Tibial artery (tissue), 4 donors: ENCODE measurements around the gene OGG1.

ENCODE experiments used
- DNase-seq, 2 donors: peaks; one replicate each; pipeline ENCODE4 v3.0.0-alpha.2; 2019
- H3K27ac ChIP-seq, 2 donors: fragments of 200-600 bp; sonication (generic) in 1 of 2; 1 replicate in 1 of 2; 2 replicates in 1 of 2; pipeline ENCODE4 v1.5.1; 2018 to 2019; ENCODE audit warnings: mild to moderate bottlenecking in 1 of 2
- H3K27me3 ChIP-seq, 2 donors: fragments of 200-600 bp; sonication (generic) in 1 of 2; one replicate each; pipeline versions ENCODE4 v1.5.1 to v1.6.0; 2016 to 2019
- H3K36me3 ChIP-seq, 3 donors: fragments of 200-600 bp; sonication (generic) in 2 of 3; one replicate each; pipeline ENCODE4 v1.5.1; 2016 to 2019; ENCODE audit warnings: mild to moderate bottlenecking in 2 of 3
- H3K4me1 ChIP-seq, 4 donors: fragments of 200-600 bp; sonication (generic) in 2 of 4; 1 replicate in 3 of 4; 2 replicates in 1 of 4; pipeline ENCODE4 v1.5.1; 2016 to 2019
- H3K4me3 ChIP-seq, 2 donors: fragments of 200-600 bp; sonication (generic) in 1 of 2; 1 replicate in 1 of 2; 2 replicates in 1 of 2; pipeline ENCODE4 v1.5.1; 2018 to 2019; ENCODE audit warnings: mild to moderate bottlenecking in 2 of 2
- H3K9me3 ChIP-seq, 3 donors: fragments of 200-600 bp; sonication (generic) in 1 of 3; one replicate each; pipeline ENCODE4 v1.5.1; 2016 to 2019
- intact Hi-C: fragments of 100-400 bp; cut with DNase I; formaldehyde crosslinking; loops from one replicate; pipeline ENCODE4 v1.15.0; 2023; ENCODE audit warnings: low total_unique reads
- TF ChIP-seq, protein P1 (sequence below), 2 experiments: fragments of 200-600 bp in 1 of 2; fragments of 450-650 bp in 1 of 2; IDR thresholded peaks; one replicate each; pipeline ENCODE4 v1.5.1; 2017 to 2019; ENCODE audit warnings: antibody characterized with exemption in 2 of 2, mild to moderate bottlenecking in 1 of 2, moderate library complexity in 1 of 2

The OGG1 gene

DNA sequence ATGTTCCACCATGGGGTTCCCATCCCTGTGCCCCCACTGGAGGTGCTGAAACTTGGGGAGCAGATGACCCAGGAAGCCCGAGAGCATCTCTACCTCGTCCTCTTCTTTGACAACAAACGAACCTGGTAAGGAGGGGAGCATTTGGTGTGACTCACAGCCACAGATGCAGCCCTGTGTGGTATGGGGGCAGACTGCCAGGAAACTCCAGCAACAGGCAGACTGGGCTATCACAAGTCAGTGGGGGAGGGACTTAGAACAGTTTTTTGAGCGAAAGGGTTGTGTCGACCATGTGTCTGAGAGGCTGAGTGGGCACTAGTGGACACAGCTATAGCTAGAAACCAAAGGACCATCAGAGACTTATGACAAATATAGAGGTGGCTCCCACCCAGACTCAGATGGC, 3.4 kb upstream of the OGG1 start:
- intact Hi-C loops, result no loop called here
- TF ChIP-seq, protein P1, sequence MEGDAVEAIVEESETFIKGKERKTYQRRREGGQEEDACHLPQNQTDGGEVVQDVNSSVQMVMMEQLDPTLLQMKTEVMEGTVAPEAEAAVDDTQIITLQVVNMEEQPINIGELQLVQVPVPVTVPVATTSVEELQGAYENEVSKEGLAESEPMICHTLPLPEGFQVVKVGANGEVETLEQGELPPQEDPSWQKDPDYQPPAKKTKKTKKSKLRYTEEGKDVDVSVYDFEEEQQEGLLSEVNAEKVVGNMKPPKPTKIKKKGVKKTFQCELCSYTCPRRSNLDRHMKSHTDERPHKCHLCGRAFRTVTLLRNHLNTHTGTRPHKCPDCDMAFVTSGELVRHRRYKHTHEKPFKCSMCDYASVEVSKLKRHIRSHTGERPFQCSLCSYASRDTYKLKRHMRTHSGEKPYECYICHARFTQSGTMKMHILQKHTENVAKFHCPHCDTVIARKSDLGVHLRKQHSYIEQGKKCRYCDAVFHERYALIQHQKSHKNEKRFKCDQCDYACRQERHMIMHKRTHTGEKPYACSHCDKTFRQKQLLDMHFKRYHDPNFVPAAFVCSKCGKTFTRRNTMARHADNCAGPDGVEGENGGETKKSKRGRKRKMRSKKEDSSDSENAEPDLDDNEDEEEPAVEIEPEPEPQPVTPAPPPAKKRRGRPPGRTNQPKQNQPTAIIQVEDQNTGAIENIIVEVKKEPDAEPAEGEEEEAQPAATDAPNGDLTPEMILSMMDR (IDR thresholded peaks at IDR 0.05), result no peak
- no peak for DNase-seq

GRCh38 chr3:9747267-9747666, 2.5 kb upstream of the OGG1 start:
- no peaks in the 10 kb centered on the region for H3K27me3 ChIP-seq

More for the DNA sequence above, 3.4 kb upstream of the OGG1 start:
- no peaks in the 10 kb centered on the region for H3K9me3 ChIP-seq
- no peak overlapping the region for H3K27ac ChIP-seq
- peaks cover 0 to 22% (median 16%) of the 10 kb centered on the region in 4 donors for H3K4me1 ChIP-seq
- H3K27me3 ChIP-seq, result no peaks in the 10 kb centered on the region
- H3K4me3 ChIP-seq, result no peak overlapping the region
- H3K36me3 ChIP-seq, result peaks cover 62 to 73% (median 71%) of the 10 kb centered on the region in 3 donors

DNA sequence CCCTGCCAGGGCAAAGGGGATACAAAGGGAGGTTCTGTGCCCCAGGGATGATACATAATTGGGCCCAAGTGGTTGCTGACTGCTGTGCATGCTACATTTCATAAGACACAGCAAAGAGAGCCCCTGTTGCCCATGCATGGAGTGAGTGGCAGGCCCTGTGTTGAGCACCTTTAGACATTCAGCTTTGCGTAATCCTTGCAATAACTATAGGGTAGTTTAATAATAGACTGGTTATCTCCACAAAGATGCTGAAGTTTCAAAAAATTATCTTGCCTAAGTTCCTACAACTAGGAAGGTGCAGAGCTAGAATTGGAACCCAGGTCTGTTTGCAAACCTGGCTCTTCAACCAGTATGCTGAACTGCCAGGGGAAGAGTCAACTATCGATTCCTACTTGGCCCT, 1.7 kb upstream of the OGG1 start:
- H3K27ac ChIP-seq, result no peak overlapping the region
- TF ChIP-seq, protein P1 (IDR thresholded peaks at IDR 0.05), result no peak
- H3K9me3 ChIP-seq, result no peaks in the 10 kb centered on the region
- peaks cover 0 to 30% (median 22%) of the 10 kb centered on the region in 4 donors for H3K4me1 ChIP-seq
- H3K27me3 ChIP-seq, result no peaks in the 10 kb centered on the region
- DNase-seq, result no peak
- H3K36me3 ChIP-seq, result peaks cover 45 to 73% (median 63%) of the 10 kb centered on the region in 3 donors
- no peak overlapping the region for H3K4me3 ChIP-seq
- intact Hi-C loops, result no loop called here

More at GRCh38 chr3:9747267-9747666, 2.5 kb upstream of the OGG1 start:
- Histone ChIP-seq H3K4me3 (no peak overlapping the region), H3K4me1 (peaks cover 0 to 30% (median 22%) of the 10 kb centered on the region in 4 donors), H3K27ac (no peak overlapping the region), H3K36me3 (peaks cover 52 to 73% (median 64%) of the 10 kb centered on the region in 3 donors), H3K9me3 (no peaks in the 10 kb centered on the region)
- intact Hi-C loops, result no loop called here
- TF ChIP-seq, protein P1 (IDR thresholded peaks at IDR 0.05), result no peak
- DNase-seq, result no peak

- Histone ChIP-seq H3K4me1 (peaks cover 0 to 30% (median 22%) of the 10 kb centered on the region in 4 donors), H3K36me3 (peaks cover 36 to 72% (median 51%) of the 10 kb centered on the region in 3 donors), H3K27me3 (no peaks in the 10 kb centered on the region), H3K4me3 (peak overlapping the region; percentile 58 to 82), H3K9me3 (no peaks in the 10 kb centered on the region), H3K27ac (peak overlapping the region; percentile 79 to 91)
- no peak for DNase-seq
- intact Hi-C loops, result no loop called here
- TF ChIP-seq, protein P1 (IDR thresholded peaks at IDR 0.05), result no peak
Measured at GRCh38 chr3:9749296-9749644, 482 bp upstream of the OGG1 start.

GRCh38 chr3:9750556-9751411, 1.0 kb downstream of the OGG1 start:
- H3K27ac ChIP-seq, result peak overlapping the region; percentile 79 to 91
- no peak for DNase-seq
- intact Hi-C loops, result no loop called here
- H3K4me1 ChIP-seq, result peaks cover 0 to 30% (median 25%) of the 10 kb centered on the region in 4 donors
- H3K36me3 ChIP-seq, result peaks cover 26 to 69% (median 43%) of the 10 kb centered on the region in 3 donors
- no peaks in the 10 kb centered on the region for H3K27me3 ChIP-seq
- H3K9me3 ChIP-seq, result no peaks in the 10 kb centered on the region
- peak overlapping the region; percentile 58 to 82 for H3K4me3 ChIP-seq
- TF ChIP-seq, protein P1 (IDR thresholded peaks at IDR 0.05), result no peak
